ENCODE measurements around the gene RHEB.
A peak's percentile ranks its signal among the peaks of the same experiment; 100 is the strongest.

RHEB gene

GRCh38 chr7:151529842-151530241, 10.1 kb upstream of the RHEB start:
- no peak for DNase-seq (ENCODE audit: low read depth in 2 of 2, low spot score in 1 of 2)

DNA sequence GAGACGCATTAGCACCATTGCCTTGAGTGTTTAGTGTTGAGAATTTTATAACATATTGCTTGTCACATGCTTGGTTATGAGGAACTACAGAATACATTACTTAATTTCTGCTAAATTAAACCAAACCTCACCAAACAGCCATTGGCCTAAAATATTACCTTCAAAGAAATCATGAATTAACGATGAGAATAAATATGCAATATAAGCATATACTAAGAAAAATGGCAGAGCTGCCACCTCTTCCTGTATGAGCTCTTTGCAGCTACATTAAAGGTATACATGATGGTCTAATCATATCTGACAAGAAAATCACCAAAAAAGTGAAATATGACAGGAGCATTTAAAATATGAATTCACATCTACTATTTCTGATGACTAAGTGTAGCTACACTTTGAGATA, 5.2 kb upstream of the RHEB start:
- no peak for DNase-seq (ENCODE audit: low read depth in 2 of 2, low spot score in 1 of 2)

DNA sequence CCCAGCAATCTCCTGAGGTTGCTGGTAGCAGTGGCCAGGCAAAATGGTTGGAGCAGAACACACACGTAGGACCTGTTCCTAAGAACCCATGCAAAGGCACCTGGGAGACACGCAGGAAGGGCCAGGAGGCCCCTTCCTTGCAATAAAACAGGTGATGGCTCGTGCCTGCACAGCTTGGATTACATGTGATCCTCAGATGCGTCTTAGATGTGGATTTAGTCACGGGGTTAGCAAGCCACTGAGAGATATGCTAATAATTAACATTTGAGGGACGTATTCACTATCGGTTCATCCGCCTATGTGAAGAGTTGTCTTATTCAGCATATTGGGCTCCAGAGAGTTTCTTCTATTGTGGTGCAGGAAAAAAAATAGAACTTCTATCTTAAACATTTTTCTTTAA, 4.6 kb upstream of the RHEB start:
- no peak for DNase-seq (ENCODE audit: low read depth in 2 of 2, low spot score in 1 of 2)

- DNase-seq (ENCODE audit: low read depth in 2 of 2, low spot score in 1 of 2) = peak in 1 of 2 donors; percentile 18
Observed at GRCh38 chr7:151520419-151521261, 945 bp upstream of the RHEB start.

DNA sequence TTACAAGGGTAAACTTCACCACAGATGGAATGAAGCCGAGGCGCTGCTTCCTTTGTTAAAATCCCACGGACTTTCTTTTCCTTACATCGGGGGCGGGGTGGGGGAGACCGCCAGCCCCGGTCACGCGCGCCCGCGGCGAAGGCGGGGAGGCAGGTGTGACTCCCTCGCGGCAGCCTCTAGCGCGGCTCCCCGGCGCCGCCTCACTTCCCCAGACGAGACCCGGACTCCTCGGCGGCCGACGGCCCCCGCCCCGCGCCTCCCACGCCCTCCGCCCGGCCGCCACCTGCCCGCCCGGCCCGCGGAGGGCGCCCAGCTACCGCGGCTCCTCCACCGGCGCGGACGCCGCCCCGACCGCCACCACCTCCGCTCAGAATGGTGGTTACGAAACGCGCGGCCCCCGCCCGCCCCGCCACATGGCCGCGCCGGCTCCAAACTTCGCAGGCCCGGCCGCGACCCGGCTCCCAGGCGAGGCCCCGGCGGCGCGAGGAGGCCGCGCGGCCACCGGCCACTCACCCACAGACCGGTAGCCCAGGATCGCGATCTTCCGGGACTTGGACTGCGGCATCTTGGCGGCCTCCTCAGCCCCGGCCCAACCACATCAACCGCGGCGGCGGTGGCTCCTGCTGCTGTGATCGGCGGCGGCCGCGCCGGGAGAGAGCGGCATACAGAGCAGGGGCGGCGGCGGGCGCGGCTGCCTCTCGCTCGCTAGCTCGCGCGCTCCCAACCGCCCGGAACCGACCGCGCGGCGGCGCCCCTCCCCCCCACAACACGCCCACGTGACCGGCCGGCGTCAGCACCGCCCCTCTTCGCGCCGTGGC, 539 bp downstream of the RHEB start:
- DNase-seq (ENCODE audit: low read depth in 2 of 2, low spot score in 1 of 2) = peak; percentile 23 to 45

DNA sequence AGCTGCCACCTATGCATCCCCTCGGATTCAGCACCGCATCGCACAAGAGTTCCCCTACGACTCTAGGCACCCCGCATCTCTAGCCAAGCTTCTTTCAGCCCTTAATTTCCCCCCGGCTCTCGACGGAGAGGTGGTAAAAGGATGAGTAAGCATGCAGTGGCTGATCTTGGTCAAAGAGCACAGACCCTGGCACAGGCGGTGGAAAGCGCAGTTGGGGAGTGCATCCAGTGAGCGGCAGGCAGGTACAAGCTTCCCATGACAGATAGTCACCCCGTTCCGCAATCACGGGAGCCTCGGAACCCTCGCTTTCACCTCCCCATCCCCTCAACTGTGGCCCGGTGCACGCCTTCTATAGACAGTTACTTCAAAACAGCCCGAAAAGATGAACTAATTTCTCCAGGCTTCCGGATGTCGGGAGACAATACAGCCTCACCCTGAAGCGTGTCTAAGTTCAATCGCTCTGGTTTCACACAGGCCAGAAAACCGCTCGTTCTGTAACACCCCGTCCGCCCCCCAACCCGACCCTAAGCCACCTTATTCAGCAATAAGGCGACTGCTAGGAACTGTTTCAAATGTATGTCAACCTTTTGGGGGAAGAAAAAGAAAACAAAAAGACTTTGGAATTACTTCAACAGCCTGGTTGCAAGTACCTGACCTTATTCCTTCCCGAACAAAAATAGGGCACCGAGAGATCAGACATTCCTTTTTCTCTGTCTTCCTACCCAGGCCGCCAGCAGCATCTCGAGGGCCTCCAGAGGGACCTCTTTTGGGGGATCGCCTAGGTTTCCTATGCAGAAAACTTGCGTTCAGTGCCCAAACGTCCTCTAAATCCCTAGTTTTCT, 1.4 kb downstream of the RHEB start:
- DNase-seq (ENCODE audit: low read depth in 2 of 2, low spot score in 1 of 2) = peak; percentile 27 to 28

GRCh38 chr7:151517601-151518104, 2.0 kb downstream of the RHEB start:
- DNase-seq (ENCODE audit: low read depth in 2 of 2, low spot score in 1 of 2) = no peak

DNA sequence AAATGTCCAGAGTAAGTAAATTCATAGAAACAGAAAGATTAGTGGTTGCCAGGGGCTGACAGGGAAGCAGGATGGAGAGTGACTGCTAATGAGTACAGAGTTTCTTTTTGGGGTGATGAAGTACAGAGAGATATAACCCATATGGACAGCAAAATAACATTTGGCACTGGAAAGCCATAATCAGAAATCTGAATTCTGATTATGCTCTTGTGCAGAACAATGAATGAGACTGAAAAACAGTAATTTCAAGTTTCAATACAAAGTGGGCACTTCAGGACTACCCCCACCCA, 4.5 kb downstream of the RHEB start:
- DNase-seq (ENCODE audit: low read depth in 2 of 2, low spot score in 1 of 2) = no peak

GRCh38 chr7:151514461-151515275, 5.0 kb downstream of the RHEB start:
- no peak for DNase-seq (ENCODE audit: low read depth in 2 of 2, low spot score in 1 of 2)

DNA sequence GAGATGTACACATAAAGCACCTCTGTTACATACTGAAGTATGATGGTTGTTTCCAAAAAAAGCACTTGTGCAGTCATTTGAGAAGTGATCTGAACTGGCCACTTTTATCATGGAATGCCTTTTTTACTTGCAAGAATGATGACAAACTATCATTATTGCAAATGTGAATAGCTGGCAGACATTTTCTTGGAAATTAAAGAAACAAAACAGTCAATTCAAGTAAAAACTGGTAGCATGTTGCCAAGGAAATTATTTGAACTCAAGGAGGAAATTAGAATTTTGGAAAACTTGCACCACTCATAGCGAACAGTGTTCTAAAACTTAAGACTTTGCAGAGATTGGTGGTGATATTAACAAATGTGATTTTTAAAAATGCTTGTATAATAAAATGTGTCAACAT, 6.6 kb downstream of the RHEB start:
- DNase-seq (ENCODE audit: low read depth in 2 of 2, low spot score in 1 of 2) = no peak

GRCh38 chr7:151512353-151512752, 7.3 kb downstream of the RHEB start:
- DNase-seq (ENCODE audit: low read depth in 2 of 2, low spot score in 1 of 2) = no peak

DNA sequence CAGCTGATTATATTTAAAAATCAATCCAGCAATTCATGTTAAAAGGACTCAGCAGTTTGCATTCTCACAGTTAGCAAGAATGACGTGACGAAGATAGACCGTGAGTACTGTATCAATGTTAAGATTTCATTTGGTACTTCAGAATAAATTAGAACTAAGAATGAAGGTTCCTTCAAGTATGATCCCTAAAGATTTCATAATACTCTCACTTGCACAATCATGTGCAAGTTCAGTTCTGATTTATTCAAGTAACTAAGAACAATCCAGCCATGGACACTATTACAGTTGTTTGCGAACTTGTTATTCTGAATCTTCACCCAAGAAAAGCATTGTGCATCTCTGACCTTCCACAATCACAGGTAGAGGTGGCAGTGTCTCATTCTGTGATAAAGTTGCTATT, 7.7 kb downstream of the RHEB start:
- no peak for DNase-seq (ENCODE audit: low read depth in 2 of 2, low spot score in 1 of 2)

- DNase-seq (ENCODE audit: low read depth in 2 of 2, low spot score in 1 of 2) = no peak
Observed at GRCh38 chr7:151511270-151511669, 8.4 kb downstream of the RHEB start.

DNA sequence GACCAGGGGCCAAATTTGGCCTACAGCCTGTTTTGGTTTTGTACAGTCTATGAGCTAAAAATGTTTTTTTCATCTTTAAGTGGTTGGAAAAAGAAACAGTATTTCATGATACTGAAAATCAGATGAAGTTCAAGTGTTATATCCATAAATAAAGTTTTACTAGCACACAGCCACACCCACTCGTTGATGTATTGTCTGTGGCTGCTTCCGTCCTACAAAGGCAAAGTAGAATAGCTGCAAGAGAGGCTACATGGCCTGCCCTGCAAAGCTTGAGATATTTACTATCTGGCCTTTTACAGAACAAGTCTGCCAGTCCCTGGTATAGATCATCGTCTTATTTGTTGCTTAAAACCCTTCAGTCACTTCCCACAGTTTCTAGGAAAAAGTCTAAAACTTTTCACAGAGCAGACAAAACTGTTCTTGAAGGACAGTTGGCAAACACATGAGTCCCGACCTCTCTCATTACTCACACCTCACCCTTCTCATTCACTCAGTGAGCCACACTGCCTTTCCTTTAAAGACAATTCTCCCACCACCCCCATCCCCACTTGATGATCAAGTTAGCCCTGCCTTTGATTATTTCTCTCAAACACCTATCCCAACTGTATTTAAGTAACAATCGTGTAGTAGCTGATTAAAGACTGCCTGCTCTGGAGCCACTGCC, 9.9 kb downstream of the RHEB start:
- no peak for DNase-seq (ENCODE audit: low read depth in 2 of 2, low spot score in 1 of 2)

DNA sequence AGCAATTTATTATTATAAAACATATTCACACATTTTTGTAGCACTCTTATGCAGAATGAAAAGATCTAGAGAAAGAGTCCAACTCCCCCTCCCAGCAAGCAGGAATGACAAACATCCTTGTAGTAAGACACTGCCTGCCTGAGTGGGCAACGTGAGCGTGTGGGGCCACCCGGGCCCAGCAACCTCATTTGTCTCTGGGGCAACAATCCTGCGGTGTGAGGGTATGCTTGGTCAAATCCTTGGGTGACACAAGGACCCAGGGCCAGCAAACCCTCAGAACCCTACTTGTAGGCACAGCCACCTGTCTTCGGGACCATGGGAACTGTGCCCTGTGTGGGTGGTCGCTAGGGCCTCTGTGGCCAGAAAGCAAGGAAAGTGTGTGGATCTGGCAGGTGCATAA, 10.7 kb downstream of the RHEB start:
- DNase-seq (ENCODE audit: low read depth in 2 of 2, low spot score in 1 of 2) = no peak

DNA sequence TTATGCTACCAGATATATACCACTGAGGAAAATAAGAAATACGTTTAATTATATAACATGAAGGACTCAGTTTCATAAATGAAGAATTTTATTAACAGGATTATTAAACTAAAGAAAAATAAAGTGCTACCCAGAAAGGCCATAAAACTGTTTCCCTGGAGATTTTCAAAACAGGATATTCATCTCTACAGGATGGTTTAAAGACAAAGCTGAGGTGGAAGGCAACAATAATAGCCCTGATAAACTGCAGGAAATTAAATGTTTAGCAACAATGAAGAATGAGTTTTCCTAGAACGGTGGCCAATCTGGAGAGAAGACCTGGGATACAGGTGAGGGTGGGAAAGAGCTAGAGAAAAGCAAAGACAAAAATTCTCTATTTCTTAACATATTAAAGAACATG, 11.9 kb downstream of the RHEB start:
- no peak for DNase-seq (ENCODE audit: low read depth in 2 of 2, low spot score in 1 of 2)

GRCh38 chr7:151506901-151507382, 12.8 kb downstream of the RHEB start:
- DNase-seq (ENCODE audit: low read depth in 2 of 2, low spot score in 1 of 2) = no peak

- DNase-seq (ENCODE audit: low read depth in 2 of 2, low spot score in 1 of 2) = no peak
Observed at GRCh38 chr7:151505836-151506468, 13.7 kb downstream of the RHEB start.

DNA sequence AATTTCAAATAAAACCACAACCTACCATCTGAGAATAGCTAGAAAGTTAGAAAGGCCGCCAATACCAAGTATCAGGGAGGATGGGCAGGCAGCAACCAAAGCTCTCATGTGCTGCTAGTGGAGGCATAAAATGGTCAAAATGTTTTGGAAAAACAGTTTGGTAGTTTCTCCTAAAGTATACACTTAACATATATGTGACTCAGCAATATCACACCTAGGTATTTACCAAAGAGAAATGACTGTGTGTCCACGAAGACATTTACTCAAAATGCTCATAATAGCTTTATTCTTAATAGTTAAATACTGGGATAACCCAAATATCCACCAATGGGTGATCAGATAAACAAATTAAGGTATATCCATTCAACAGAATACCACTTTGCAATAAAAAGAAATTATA, 14.3 kb downstream of the RHEB start:
- DNase-seq (ENCODE audit: low read depth in 2 of 2, low spot score in 1 of 2) = no peak

Data from stimulated activated CD8-positive, alpha-beta memory T cell treated with anti-CD3 and anti-CD28 coated beads, Interleukin-4, amount 100 ng/mL, for 4 hours (primary cell).